ENCODE results near the gene SORBS2. TPM values are rescaled to one million over a fixed set of nuclear protein-coding genes. Genes with fewer than 3 reads are reported as not detected.

The SORBS2 gene
- total and polyA plus RNA-seq, 2 donors (not counting 3 experiments of a cell fraction or from before 2014, with no cell fraction given) = 69.8 to 82.5 TPM

DNA sequence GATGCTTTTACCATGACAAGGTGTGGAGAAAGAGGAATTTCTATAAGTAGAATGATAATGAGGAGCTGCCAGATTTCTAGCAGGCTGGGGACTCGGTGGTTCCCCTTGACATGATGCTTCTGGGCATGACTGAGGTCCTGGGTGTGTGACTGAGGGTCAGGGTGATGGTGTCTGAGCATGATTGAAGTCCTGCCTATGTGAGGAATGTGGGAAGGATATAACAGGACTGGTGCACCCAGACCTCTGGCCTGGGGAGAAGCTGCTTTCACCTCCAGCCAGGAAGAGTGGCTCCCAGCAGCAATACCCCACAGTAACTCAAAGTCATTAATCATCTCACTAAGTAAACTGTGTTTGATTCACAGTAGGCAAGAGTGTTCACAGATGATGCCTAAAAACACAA lies 17.4 kb downstream of the SORBS2 start:
- H4K20me1 ChIP-seq (replicated peaks; ENCODE audit: control insufficient read depth, extremely low read depth, insufficient read depth, low read length) = no peaks in the 10 kb centered on the region
- no peak overlapping the region for H3K4me3 ChIP-seq (replicated peaks in 1 of 3; ENCODE audit: insufficient read depth in 1 of 3, low read depth in 1 of 3, low read length in 3 of 3)
- peaks cover 22% of the 10 kb centered on the region for H3K4me1 ChIP-seq (ENCODE audit: control insufficient read depth, extremely low read depth, insufficient read depth, low read length)
- POLR2A ChIA-PET = no interaction called here
- CTCF ChIA-PET = interaction anchor here (0.7 to 1.2 kb wide), 2 partner anchors 43 to 227 kb away, joined by 3 read pairs; no protein-coding TSS in a partner anchor
- no peaks in the 10 kb centered on the region for H3K9me3 ChIP-seq (replicated peaks; ENCODE audit: control insufficient read depth, insufficient read depth, low read length)
- H3K79me2 ChIP-seq (ENCODE audit: control insufficient read depth, insufficient read depth, low read length) = no peaks in the 10 kb centered on the region
- H3K27me3 ChIP-seq (ENCODE audit: control insufficient read depth in 2 of 2, insufficient read depth in 2 of 2, low read length in 2 of 2) = no peaks in the 10 kb centered on the region
- FAIRE-seq (no peak), DNase-seq (ENCODE audit: low read depth, low spot score) (no peak)
- intact Hi-C loops (cut with micrococcal nuclease) = no loop called here
- no peak overlapping the region for H3K27ac ChIP-seq (ENCODE audit: insufficient read depth, low read depth, low read length)
- no peak overlapping the region for H3K9ac ChIP-seq (replicated peaks; ENCODE audit: extremely low read depth, insufficient read depth, low read length)
- dilution Hi-C loops (cut with MboI; ENCODE audit: extremely low pct_ligation_motif_present, low sequenced_read_pairs) = no loop called here
- BruUV-seq (replicated peaks) = no TSS peak
- H3K4me2 ChIP-seq (ENCODE audit: insufficient read depth, low read length) = no peak overlapping the region
- H2AFZ ChIP-seq (ENCODE audit: low read depth, low read length) = no peak overlapping the region
- TF ChIP-seq, protein P1, sequence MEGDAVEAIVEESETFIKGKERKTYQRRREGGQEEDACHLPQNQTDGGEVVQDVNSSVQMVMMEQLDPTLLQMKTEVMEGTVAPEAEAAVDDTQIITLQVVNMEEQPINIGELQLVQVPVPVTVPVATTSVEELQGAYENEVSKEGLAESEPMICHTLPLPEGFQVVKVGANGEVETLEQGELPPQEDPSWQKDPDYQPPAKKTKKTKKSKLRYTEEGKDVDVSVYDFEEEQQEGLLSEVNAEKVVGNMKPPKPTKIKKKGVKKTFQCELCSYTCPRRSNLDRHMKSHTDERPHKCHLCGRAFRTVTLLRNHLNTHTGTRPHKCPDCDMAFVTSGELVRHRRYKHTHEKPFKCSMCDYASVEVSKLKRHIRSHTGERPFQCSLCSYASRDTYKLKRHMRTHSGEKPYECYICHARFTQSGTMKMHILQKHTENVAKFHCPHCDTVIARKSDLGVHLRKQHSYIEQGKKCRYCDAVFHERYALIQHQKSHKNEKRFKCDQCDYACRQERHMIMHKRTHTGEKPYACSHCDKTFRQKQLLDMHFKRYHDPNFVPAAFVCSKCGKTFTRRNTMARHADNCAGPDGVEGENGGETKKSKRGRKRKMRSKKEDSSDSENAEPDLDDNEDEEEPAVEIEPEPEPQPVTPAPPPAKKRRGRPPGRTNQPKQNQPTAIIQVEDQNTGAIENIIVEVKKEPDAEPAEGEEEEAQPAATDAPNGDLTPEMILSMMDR (IDR thresholded peaks at IDR 0.05; ENCODE audit: extremely low read depth in 1 of 2, insufficient read depth in 1 of 2, low read depth in 1 of 2, low read length in 2 of 2) = no peak
- TF ChIP-seq EZH2 (IDR thresholded peaks at IDR 0.05; ENCODE audit: borderline replicate concordance, low read depth, low read length, severe bottlenecking) = no peak
- TF ChIP-seq, protein P2, sequence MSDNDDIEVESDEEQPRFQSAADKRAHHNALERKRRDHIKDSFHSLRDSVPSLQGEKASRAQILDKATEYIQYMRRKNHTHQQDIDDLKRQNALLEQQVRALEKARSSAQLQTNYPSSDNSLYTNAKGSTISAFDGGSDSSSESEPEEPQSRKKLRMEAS (IDR thresholded peaks at IDR 0.05; ENCODE audit: insufficient read depth, insufficient read length) = no peak
- no peak for TF ChIP-seq JUN (IDR thresholded peaks at IDR 0.05; ENCODE audit: borderline replicate concordance, insufficient read depth, insufficient read length, low read depth)
- no peak for TF ChIP-seq POLR2A (IDR thresholded peaks at IDR 0.05; ENCODE audit: low read depth, low read length)
- TF ChIP-seq POLR2AphosphoS5 (IDR thresholded peaks at IDR 0.05; ENCODE audit: insufficient read depth, low read depth, low read length) = no peak
- TF ChIP-seq FOS (IDR thresholded peaks at IDR 0.05; ENCODE audit: borderline replicate concordance, insufficient read depth, low read length) = no peak
- no peak for TF ChIP-seq GATA2 (IDR thresholded peaks at IDR 0.05; ENCODE audit: insufficient read depth, insufficient read length, low read depth, low read length)
- no peak for TF ChIP-seq MYC (IDR thresholded peaks at IDR 0.05; ENCODE audit: low read depth, low read length)
- no peaks in the 10 kb centered on the region for H3K36me3 ChIP-seq (ENCODE audit: control insufficient read depth in 2 of 2, extremely low read depth in 1 of 2, insufficient read depth in 2 of 2, low read length in 2 of 2)
- no peaks in the 10 kb centered on the region for H3K9me1 ChIP-seq (replicated peaks; ENCODE audit: control insufficient read depth, extremely low read depth, insufficient read depth, low read length)

Measured in endothelial cell of umbilical vein (primary cell).